Breast epithelium (tissue), 3 donors: Measurements from ENCODE around the gene CT45A9.
"Not testable (repeated sequence)": the region's sequence is repeated elsewhere in the genome, so short reads cannot be mapped to it uniquely, and the experiment has no call there.

Source experiments
- POLR2A ChIP-seq: fragments of 450-650 bp; IDR thresholded peaks from one replicate; pipeline ENCODE4 v1.6.1; 2016; ENCODE audit warnings: antibody characterized with exemption, mild to moderate bottlenecking, moderate library complexity
- TF ChIP-seq, protein P1 (sequence below), 3 donors: fragments of 450-650 bp; IDR thresholded peaks; one replicate each; pipeline ENCODE4 v1.5.1; 2016 to 2017; ENCODE audit warnings: antibody characterized with exemption in 3 of 3, mild to moderate bottlenecking in 3 of 3, moderate library complexity in 3 of 3

DNA sequence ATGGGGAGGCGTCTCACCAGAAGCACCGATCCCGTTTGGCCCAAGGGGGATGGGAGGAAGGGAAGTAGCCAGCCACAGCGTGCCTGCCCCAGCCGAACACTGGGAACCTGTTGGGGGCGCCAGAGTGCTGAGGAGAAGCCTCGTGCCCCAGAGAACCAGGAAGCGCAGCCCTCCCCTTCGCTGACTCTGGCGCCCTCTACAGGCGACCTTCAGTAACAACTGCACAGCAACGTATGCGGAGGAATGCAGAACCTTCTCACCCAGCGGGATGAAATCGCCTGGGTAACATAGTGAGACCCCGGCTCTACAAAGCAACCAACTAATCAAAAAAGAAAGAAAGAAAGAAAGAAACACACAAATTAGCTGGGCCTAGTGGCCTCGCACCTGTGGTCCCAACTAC, 34.4 kb downstream of the CT45A9 start, which contains the start of gene CT45A7:
- not testable (repeated sequence) for TF ChIP-seq POLR2A
- TF ChIP-seq, protein P1, sequence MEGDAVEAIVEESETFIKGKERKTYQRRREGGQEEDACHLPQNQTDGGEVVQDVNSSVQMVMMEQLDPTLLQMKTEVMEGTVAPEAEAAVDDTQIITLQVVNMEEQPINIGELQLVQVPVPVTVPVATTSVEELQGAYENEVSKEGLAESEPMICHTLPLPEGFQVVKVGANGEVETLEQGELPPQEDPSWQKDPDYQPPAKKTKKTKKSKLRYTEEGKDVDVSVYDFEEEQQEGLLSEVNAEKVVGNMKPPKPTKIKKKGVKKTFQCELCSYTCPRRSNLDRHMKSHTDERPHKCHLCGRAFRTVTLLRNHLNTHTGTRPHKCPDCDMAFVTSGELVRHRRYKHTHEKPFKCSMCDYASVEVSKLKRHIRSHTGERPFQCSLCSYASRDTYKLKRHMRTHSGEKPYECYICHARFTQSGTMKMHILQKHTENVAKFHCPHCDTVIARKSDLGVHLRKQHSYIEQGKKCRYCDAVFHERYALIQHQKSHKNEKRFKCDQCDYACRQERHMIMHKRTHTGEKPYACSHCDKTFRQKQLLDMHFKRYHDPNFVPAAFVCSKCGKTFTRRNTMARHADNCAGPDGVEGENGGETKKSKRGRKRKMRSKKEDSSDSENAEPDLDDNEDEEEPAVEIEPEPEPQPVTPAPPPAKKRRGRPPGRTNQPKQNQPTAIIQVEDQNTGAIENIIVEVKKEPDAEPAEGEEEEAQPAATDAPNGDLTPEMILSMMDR (IDR thresholded peaks at IDR 0.05), result not testable (repeated sequence)
